MCF 10A (cell line): ENCODE data around the gene AKR1C2. TPM values are rescaled to one million over a fixed set of nuclear protein-coding genes. Genes with fewer than 3 reads are reported as not detected.
"Not testable (repeated sequence)": the region's sequence is repeated elsewhere in the genome, so short reads cannot be mapped to it uniquely, and the experiment has no call there.

Experiments
- Bru-seq: library from RNA; stranded (reverse); fragments of 400-500 nt; gene quantifications from one replicate; lab custom pipeline; 2021; lab: Mats Ljungman, UMichigan
- BruChase-seq, 2 experiments: library from RNA; stranded (reverse); fragments of 400-500 nt; gene quantifications; one replicate each; lab custom pipeline; 2021; lab: Mats Ljungman, UMichigan
- BruUV-seq: library from RNA; stranded (reverse); fragments of 400-500 nt; replicated peaks from 2 replicates; lab custom pipeline; 2021; lab: Mats Ljungman, UMichigan
- CTCF ChIA-PET: fragments of 300-600 bp; sonication (Branson Sonifier 250); formaldehyde crosslinking; extraction: SDS; loops from one replicate; lab custom pipeline; 2021; ENCODE audit warnings: antibody characterized with exemption, inconsistent platforms; lab: Yijun Ruan, JAX
- POLR2A ChIA-PET: fragments of 300-600, 350-650 bp; sonication (Branson Sonifier 250); formaldehyde crosslinking; extraction: SDS; loops from one replicate; lab custom pipeline; 2020; ENCODE audit warnings: antibody characterized with exemption, inconsistent platforms; lab: Yijun Ruan, JAX
- DNase-seq: peaks from one replicate; pipeline ENCODE4 v3.0.0-alpha.2; 2018; ENCODE audit not compliant: unreplicated experiment
- H3K27ac Mint-ChIP-seq: one replicate; pipeline ENCODE4 v1.8.0; 2022; ENCODE audit warnings: mild to moderate bottlenecking, low read depth, mixed read lengths; ENCODE audit not compliant: unreplicated experiment
- H3K27me3 Mint-ChIP-seq: one replicate; pipeline ENCODE4 v1.8.0; 2022; ENCODE audit warnings: mixed read lengths; ENCODE audit not compliant: insufficient read depth, unreplicated experiment
- H3K36me3 Mint-ChIP-seq: one replicate; pipeline ENCODE4 v1.8.0; 2022; ENCODE audit warnings: mild to moderate bottlenecking, moderate library complexity, mixed read lengths; ENCODE audit not compliant: insufficient read depth, unreplicated experiment
- H3K4me1 Mint-ChIP-seq: one replicate; pipeline ENCODE4 v1.8.0; 2022; ENCODE audit warnings: mixed read lengths; ENCODE audit not compliant: insufficient read depth, unreplicated experiment
- H3K4me3 Mint-ChIP-seq: one replicate; pipeline ENCODE4 v1.8.0; 2022; ENCODE audit warnings: mild to moderate bottlenecking, moderate library complexity, mixed read lengths; ENCODE audit not compliant: unreplicated experiment
- H3K9me3 Mint-ChIP-seq: one replicate; pipeline ENCODE4 v1.8.0; 2022; ENCODE audit warnings: mixed read lengths; ENCODE audit not compliant: unreplicated experiment
- intact Hi-C: fragments of 100-400 bp; cut with micrococcal nuclease; formaldehyde crosslinking; loops from 2 replicates; pipeline ENCODE4 v1.14.1; 2022
- long read RNA-seq: library from polyadenylated mRNA; stranded (forward); transcript quantifications from one replicate; pipeline ENCODE4 v2.0.0, GENCODE V29; 2022
- total RNA-seq: library from RNA; stranded (reverse); gene quantifications from 2 replicates; pipeline ENCODE4 v1.2.3, GENCODE V29; 2022
- TF ChIP-seq, protein P1 (sequence below): fragments of 200-600 bp; IDR thresholded peaks from one replicate; pipeline ENCODE4 v1.8.0; 2022; ENCODE audit warnings: antibody characterized with exemption, mild to moderate bottlenecking; ENCODE audit not compliant: unreplicated experiment

Gene AKR1C2
- total RNA-seq (19.7 and 21.1 TPM in 2 replicates), Bru-seq, nascent RNA (percentile 66 among the genes with signal in this experiment), BruChase-seq, experiment 1, labeled RNA remaining after a 6-hour chase (percentile 70 among the genes with signal in this experiment), BruChase-seq, experiment 2, labeled RNA remaining after a 2-hour chase (percentile 60 among the genes with signal in this experiment)
- long read RNA-seq, transcript AKR1C2-201 (9 exons, 3,756 nt): major isoform, 28 of 40 reads
- long read RNA-seq, partial matches to known transcripts: 9 of 40 reads
- long read RNA-seq, other reads (novel, unspliced or antisense): 3 of 40 reads

- peak within 1 kb of the TSS; percentile 57 for H3K4me3 Mint-ChIP-seq
- H3K27ac Mint-ChIP-seq, intact Hi-C loops, H3K27me3 Mint-ChIP-seq, H3K4me1 Mint-ChIP-seq, H3K9me3 Mint-ChIP-seq: not testable (repeated sequence)
- POLR2A ChIA-PET: interaction anchor here (0.7 to 1.4 kb wide), 3 partner anchors 45 to 91 kb away, joined by 3 to 7 read pairs (median 3); partner anchors contain the start of gene AKR1C3
- peak; percentile 54 for DNase-seq
- peaks cover 16% of the 10 kb centered on the region for H3K36me3 Mint-ChIP-seq
- BruUV-seq: TSS peak; percentile 77
- CTCF ChIA-PET: interaction anchor here (0.6 to 2.0 kb wide), 4 partner anchors 43 to 158 kb away, joined by 3 to 5 read pairs (median 3); no protein-coding TSS in a partner anchor
Measured at GRCh38 chr10:5003127-5004029, at the start of gene AKR1C2. Gene AKR1C2, minus strand, starts transcription at chr10:5003857. Its CDS starts 22 bp downstream, at chr10:5003835.

DNA sequence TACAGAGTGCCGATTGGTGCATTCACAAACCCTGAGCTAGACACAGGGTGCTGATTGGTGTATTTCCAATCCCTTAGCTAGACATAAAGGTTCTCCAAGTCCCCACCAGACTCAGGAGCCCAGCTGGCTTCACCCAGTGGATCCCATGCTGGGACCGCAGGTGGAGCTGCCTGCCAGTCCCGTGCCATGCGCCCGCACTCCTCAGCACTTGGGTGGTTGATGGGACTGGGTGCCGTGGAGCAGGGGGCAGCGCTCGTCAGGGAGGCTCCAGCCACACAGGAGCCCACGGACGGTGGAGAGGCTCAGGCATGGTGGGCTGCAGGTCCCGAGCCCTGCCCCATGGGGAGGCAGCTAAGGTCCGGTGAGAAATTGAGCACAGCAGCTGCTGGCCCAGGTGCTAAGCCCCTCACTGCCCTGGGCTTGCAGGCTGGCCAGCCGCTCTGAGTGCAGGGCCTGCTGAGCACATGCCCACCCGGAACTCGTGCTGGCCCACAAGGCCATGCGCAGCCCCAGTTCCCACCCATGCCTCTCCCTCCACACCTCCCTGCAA, 49.4 kb upstream of the AKR1C2 start:
- H3K9me3 Mint-ChIP-seq, H3K36me3 Mint-ChIP-seq, H3K27ac Mint-ChIP-seq, intact Hi-C loops, DNase-seq, H3K27me3 Mint-ChIP-seq, H3K4me3 Mint-ChIP-seq, BruUV-seq, H3K4me1 Mint-ChIP-seq: not testable (repeated sequence)
- POLR2A ChIA-PET: interaction anchor here (0.9 to 1.6 kb wide), 2 partner anchors 27 to 41 kb away, joined by 3 to 4 read pairs; partner anchors contain the start of gene AKR1C3
- CTCF ChIA-PET: interaction anchor here (0.6 kb wide), 2 partner anchors 41 to 357 kb away, joined by 3 read pairs; partner anchors contain the start of gene AKR1C3

GRCh38 chr10:5047912-5048628, 44.4 kb upstream of the AKR1C2 start:
- CTCF ChIA-PET: interaction anchor here (0.6 to 1.6 kb wide), 7 partner anchors 13 to 494 kb away, joined by 3 to 4 read pairs (median 3); no protein-coding TSS in a partner anchor
- intact Hi-C loops: no loop called here
- POLR2A ChIA-PET: interaction anchor here (0.6 to 1.5 kb wide), 8 partner anchors 8 to 123 kb away, joined by 3 read pairs; partner anchors contain the start of gene AKR1C2
- Mint-ChIP-seq H3K36me3 (no peaks in the 10 kb centered on the region), H3K4me3 (no peak overlapping the region), H3K4me1 (peaks cover 18% of the 10 kb centered on the region), H3K9me3 (no peaks in the 10 kb centered on the region), H3K27ac (no peak overlapping the region), H3K27me3 (no peaks in the 10 kb centered on the region)
- TF ChIP-seq, protein P1, sequence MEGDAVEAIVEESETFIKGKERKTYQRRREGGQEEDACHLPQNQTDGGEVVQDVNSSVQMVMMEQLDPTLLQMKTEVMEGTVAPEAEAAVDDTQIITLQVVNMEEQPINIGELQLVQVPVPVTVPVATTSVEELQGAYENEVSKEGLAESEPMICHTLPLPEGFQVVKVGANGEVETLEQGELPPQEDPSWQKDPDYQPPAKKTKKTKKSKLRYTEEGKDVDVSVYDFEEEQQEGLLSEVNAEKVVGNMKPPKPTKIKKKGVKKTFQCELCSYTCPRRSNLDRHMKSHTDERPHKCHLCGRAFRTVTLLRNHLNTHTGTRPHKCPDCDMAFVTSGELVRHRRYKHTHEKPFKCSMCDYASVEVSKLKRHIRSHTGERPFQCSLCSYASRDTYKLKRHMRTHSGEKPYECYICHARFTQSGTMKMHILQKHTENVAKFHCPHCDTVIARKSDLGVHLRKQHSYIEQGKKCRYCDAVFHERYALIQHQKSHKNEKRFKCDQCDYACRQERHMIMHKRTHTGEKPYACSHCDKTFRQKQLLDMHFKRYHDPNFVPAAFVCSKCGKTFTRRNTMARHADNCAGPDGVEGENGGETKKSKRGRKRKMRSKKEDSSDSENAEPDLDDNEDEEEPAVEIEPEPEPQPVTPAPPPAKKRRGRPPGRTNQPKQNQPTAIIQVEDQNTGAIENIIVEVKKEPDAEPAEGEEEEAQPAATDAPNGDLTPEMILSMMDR: no peak
- no peak for DNase-seq
- no TSS peak for BruUV-seq

GRCh38 chr10:5047055-5047454, 43.4 kb upstream of the AKR1C2 start:
- BruUV-seq, H3K9me3 Mint-ChIP-seq, H3K27me3 Mint-ChIP-seq, DNase-seq, H3K4me3 Mint-ChIP-seq, intact Hi-C loops, H3K36me3 Mint-ChIP-seq, H3K27ac Mint-ChIP-seq: not testable (repeated sequence)
- ChIA-PET POLR2A (interaction anchor here (0.6 to 1.5 kb wide), 3 partner anchors 17 to 124 kb away, joined by 3 read pairs; no protein-coding TSS in a partner anchor), CTCF (interaction anchor here (0.6 to 1.5 kb wide), 5 partner anchors 12 to 223 kb away, joined by 3 to 5 read pairs (median 3); partner anchors contain the start of gene AKR1C3)
- H3K4me1 Mint-ChIP-seq: peaks cover 18% of the 10 kb centered on the region
